Activated CD8-positive, alpha-beta T cell treated with anti-CD3 and anti-CD28 coated beads for 36 hours (primary cell): ENCODE measurements around the gene LSM12. TPM values are rescaled to one million over a fixed set of nuclear protein-coding genes. Genes with fewer than 3 reads are reported as not detected.
A peak's percentile ranks its signal among the peaks of the same experiment; 100 is the strongest.

ENCODE experiments used
- ATAC-seq: fragments of 200-7000 bp; cut with Tn5 transposase; one replicate; pipeline ENCODE4 v1.10.0; 2021; ENCODE audit warnings: mild to moderate bottlenecking, moderate library complexity
- CTCF ChIA-PET: fragments of 350-600 bp; sonication (Branson Sonifier 250); formaldehyde crosslinking; loops from one replicate; lab custom pipeline; 2021; ENCODE audit warnings: antibody characterized with exemption; lab: Charles Lee
- POLR2A ChIA-PET: fragments of 350-600 bp; sonication (Branson Sonifier 250); formaldehyde crosslinking; loops from one replicate; lab custom pipeline; 2021; ENCODE audit warnings: antibody characterized with exemption; lab: Charles Lee
- DNase-seq: peaks from one replicate; pipeline ENCODE4 v3.0.0-alpha.2; 2020
- H3K27ac Mint-ChIP-seq: one replicate; pipeline ENCODE4 v1.8.0; 2021; ENCODE audit warnings: mild to moderate bottlenecking, mixed read lengths
- H3K27me3 Mint-ChIP-seq: one replicate; pipeline ENCODE4 v1.8.0; 2021; ENCODE audit warnings: mixed read lengths
- H3K36me3 Mint-ChIP-seq: one replicate; pipeline ENCODE4 v1.8.0; 2021; ENCODE audit warnings: low read depth, mixed read lengths
- H3K4me1 Mint-ChIP-seq: one replicate; pipeline ENCODE4 v1.8.0; 2021; ENCODE audit warnings: low read depth, mixed read lengths
- H3K4me3 Mint-ChIP-seq: one replicate; pipeline ENCODE4 v1.8.0; 2021; ENCODE audit warnings: mild to moderate bottlenecking, moderate library complexity, mixed read lengths
- H3K9me3 Mint-ChIP-seq: one replicate; pipeline ENCODE4 v1.8.0; 2021; ENCODE audit warnings: mixed read lengths
- intact Hi-C: fragments of 100-400 bp; cut with micrococcal nuclease; formaldehyde crosslinking; loops from one replicate; pipeline ENCODE4 v1.10.0; 2022
- total RNA-seq, 2 experiments: library from RNA; stranded (reverse); gene quantifications; one replicate each; pipeline ENCODE4 v1.2.3, GENCODE V29; 2021
- TF ChIP-seq, protein P1 (sequence below): fragments of 200-600 bp; IDR thresholded peaks from one replicate; pipeline ENCODE4 v1.8.0; 2022; ENCODE audit warnings: antibody characterized with exemption, mild to moderate bottlenecking

LSM12 gene
- total RNA-seq, 2 experiments from 2014 or later, result 104 to 110 TPM

DNA sequence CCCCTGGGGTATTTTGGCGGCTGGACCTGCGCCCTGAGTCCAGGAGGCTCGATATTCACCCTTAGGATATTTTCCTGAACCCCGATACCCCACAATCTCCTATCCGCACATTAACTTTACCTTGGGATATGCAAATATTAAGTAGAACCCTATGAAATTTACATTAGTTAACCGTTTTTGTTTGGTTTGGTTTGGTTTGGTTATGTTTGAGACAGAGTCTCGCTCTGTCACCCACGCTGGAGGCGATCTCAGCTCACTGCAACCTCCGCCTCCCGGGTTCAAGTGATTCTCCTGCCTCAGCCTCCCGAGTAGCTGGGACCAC, 71.4 kb downstream of the LSM12 start:
- no peaks in the 10 kb centered on the region for H3K9me3 Mint-ChIP-seq
- intact Hi-C loops, result loop anchor here (2.0 kb wide), 1 partner anchor 50 kb away; no protein-coding TSS in a partner anchor
- no peaks in the 10 kb centered on the region for H3K36me3 Mint-ChIP-seq
- ChIA-PET CTCF (interaction anchor here (1.0 to 6.2 kb wide), 11 partner anchors 11 to 116 kb away, joined by 3 to 62 read pairs (median 7); partner anchors contain the start of gene PPY), POLR2A (no interaction called here)
- H3K27ac Mint-ChIP-seq, result no peak overlapping the region
- ATAC-seq (no peak), DNase-seq (no peak)
- H3K4me1 Mint-ChIP-seq, result no peaks in the 10 kb centered on the region
- H3K4me3 Mint-ChIP-seq, result no peak overlapping the region
- TF ChIP-seq, protein P1, sequence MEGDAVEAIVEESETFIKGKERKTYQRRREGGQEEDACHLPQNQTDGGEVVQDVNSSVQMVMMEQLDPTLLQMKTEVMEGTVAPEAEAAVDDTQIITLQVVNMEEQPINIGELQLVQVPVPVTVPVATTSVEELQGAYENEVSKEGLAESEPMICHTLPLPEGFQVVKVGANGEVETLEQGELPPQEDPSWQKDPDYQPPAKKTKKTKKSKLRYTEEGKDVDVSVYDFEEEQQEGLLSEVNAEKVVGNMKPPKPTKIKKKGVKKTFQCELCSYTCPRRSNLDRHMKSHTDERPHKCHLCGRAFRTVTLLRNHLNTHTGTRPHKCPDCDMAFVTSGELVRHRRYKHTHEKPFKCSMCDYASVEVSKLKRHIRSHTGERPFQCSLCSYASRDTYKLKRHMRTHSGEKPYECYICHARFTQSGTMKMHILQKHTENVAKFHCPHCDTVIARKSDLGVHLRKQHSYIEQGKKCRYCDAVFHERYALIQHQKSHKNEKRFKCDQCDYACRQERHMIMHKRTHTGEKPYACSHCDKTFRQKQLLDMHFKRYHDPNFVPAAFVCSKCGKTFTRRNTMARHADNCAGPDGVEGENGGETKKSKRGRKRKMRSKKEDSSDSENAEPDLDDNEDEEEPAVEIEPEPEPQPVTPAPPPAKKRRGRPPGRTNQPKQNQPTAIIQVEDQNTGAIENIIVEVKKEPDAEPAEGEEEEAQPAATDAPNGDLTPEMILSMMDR, result peak; percentile 39
- peaks cover 14% of the 10 kb centered on the region for H3K27me3 Mint-ChIP-seq

DNA sequence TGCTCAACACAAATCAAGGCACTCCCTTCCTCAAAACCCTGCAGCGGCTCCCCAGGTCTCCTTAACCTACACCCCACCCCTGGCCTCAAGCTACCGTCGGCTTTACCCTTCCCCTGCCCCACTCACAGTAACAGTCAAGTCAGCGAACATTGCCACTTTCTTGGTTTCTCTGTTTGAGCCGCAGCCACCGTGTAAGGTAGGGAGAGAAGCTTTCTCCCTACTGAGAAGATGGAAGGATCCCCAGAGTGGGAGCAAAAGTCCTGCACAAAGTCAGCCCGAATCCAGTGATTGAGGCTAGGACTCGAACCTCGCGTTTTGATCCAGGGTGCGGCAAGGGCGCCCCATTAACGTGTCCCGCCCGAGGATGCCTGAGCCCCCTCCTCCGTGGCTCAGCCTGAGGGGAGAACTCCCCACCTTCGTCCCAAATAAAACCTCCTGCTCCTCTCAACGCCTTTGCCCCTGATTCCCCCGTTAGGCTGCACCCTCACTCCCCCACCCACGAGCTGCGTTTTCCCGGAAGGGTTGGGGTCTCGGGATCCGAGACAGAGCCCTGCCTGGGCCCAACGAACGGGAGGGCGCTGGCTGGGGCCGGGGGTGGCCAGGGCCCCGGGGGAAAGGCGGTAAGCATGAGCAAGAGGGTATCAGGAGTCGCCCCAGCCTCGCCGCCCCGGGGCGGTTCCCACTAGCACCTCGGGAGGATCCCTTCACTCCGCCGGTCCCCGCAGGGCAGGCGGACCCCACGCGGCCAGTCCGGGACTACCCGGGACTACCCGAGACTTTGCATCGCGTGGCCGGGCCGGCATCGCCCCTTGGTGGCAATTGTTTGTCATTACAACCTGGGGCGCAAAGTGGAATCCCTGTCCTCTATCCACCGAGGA, 72.0 kb downstream of the LSM12 start:
- intact Hi-C loops, result loop anchor here (2.0 kb wide), 1 partner anchor 50 kb away; no protein-coding TSS in a partner anchor
- ChIA-PET POLR2A (interaction anchor here (0.7 to 1.2 kb wide), 3 partner anchors 12 to 113 kb away, joined by 3 read pairs; partner anchors contain the start of gene TMEM101), CTCF (interaction anchor here (0.8 to 6.2 kb wide), 16 partner anchors 8 to 115 kb away, joined by 3 to 62 read pairs (median 4); partner anchors contain the start of gene PPY)
- Mint-ChIP-seq H3K27ac (no peak overlapping the region), H3K9me3 (no peaks in the 10 kb centered on the region), H3K4me3 (no peak overlapping the region), H3K4me1 (no peaks in the 10 kb centered on the region), H3K36me3 (no peaks in the 10 kb centered on the region), H3K27me3 (peaks cover 14% of the 10 kb centered on the region)
- DNase-seq, result peak; percentile 75
- TF ChIP-seq, protein P1, result peak; percentile 95
- ATAC-seq, result peak; percentile 95

DNA sequence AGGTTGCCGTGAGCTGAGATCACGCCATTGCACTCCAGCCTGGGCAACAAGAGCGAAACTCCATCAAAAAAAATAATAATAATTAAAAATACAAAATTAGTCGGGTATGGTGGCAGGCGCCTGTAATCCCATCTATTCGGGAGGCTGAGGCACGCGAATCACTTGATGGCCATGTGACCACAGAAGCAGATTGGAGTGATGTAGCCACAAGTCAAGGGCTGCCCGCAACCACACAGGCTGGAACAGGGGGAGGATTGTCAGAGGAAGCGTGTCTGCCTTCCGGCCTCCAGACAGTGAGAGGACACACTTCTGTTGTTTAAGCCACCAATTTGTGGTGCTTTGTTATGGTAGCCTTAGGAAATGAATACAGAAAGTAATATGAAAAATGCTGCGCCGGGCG, 73.8 kb downstream of the LSM12 start:
- Mint-ChIP-seq H3K4me1 (no peaks in the 10 kb centered on the region), H3K27me3 (peaks cover 16% of the 10 kb centered on the region), H3K9me3 (no peaks in the 10 kb centered on the region), H3K27ac (no peak overlapping the region), H3K4me3 (no peak overlapping the region), H3K36me3 (no peaks in the 10 kb centered on the region)
- ATAC-seq, result no peak
- intact Hi-C loops, result no loop called here
- ChIA-PET CTCF (interaction anchor here (5.4 kb wide), 1 partner anchor 113 kb away, joined by 40 read pairs; no protein-coding TSS in a partner anchor), POLR2A (interaction anchor here (0.9 kb wide), 1 partner anchor 38 kb away, joined by 3 read pairs; no protein-coding TSS in a partner anchor)
- TF ChIP-seq, protein P1, result no peak
- no peak for DNase-seq

DNA sequence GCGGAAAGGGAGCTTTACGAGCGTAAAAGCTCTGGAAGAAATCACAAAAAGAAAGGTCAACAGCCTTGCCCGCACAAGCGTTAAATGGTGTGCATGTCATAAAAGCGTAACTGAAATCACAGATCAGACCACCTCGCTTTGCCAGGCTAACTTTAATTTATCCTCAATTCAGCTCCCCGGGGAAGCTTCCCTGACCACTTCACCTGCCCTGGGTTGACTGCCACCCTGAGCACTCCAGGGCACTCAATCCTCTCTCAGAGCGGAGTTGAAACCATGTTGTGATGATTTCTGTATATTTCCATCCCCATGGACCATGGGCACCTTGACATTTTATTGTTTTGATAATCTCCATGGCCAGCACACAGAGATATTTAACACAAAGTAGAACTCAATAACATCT, 78.2 kb downstream of the LSM12 start:
- Mint-ChIP-seq H3K9me3 (no peaks in the 10 kb centered on the region), H3K27ac (no peak overlapping the region), H3K4me1 (no peaks in the 10 kb centered on the region), H3K4me3 (no peak overlapping the region), H3K27me3 (peaks cover 19% of the 10 kb centered on the region), H3K36me3 (no peaks in the 10 kb centered on the region)
- no peak for DNase-seq
- CTCF ChIA-PET, result no interaction called here
- TF ChIP-seq, protein P1, result no peak
- intact Hi-C loops, result no loop called here
- ATAC-seq, result no peak
- POLR2A ChIA-PET, result no interaction called here
